HG03139 (cell line): ENCODE measurements around the gene KRTAP22-2.

Experiments
- ATAC-seq: cut with Tn5 transposase; IDR thresholded peaks from one replicate; pipeline ENCODE4 v1.9.1; 2021; ENCODE audit not compliant: unreplicated experiment

Gene KRTAP22-2

GRCh38 chr21:30563630-30564029, 26.6 kb downstream of the KRTAP22-2 start:
- ATAC-seq = no peak

GRCh38 chr21:30563072-30563471, 27.1 kb downstream of the KRTAP22-2 start:
- ATAC-seq = no peak

DNA sequence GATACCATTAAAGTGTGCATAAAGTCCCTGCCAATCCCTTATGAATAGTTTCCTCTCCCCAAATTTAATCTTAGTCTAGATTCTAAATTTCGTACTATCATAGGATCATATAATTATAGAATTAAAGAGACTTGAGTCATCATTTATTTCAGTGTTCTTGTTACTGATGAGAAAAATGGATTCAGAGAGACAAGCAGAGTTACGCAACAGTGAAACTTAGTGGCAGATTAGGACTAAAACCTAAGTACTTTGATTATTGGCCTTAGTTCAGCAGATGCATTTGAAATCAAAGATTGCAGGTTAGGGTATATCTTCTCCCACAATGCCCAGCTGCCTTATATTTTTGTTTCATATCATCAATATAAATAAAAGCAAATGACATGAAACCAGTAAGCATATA, 28.2 kb downstream of the KRTAP22-2 start:
- ATAC-seq = no peak

- no peak for ATAC-seq
Measured at GRCh38 chr21:30561264-30561895, 28.8 kb downstream of the KRTAP22-2 start, which contains the start of gene KRTAP19-7. TSS of gene KRTAP19-7 (minus strand) at chr21:30561314. CDS start at chr21:30561289, 25 bp downstream.

DNA sequence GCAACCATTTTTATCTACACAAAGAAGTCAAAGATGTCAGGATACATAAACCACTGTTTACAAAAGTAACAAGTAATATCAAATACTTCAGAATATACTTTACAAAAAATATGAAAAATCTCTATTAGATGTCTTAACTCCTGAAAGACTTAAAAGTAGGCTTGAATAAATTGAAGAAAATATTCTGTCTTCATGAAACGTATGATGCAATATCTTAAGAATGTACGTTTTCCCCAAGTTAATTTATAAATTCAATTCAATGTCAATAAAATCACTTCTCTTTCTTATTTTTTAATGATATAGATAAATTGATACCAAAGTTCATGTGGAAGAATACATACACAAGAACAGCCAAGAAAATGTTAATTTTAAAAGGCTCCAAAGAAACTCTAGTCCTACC, 35.1 kb downstream of the KRTAP22-2 start:
- no peak for ATAC-seq

DNA sequence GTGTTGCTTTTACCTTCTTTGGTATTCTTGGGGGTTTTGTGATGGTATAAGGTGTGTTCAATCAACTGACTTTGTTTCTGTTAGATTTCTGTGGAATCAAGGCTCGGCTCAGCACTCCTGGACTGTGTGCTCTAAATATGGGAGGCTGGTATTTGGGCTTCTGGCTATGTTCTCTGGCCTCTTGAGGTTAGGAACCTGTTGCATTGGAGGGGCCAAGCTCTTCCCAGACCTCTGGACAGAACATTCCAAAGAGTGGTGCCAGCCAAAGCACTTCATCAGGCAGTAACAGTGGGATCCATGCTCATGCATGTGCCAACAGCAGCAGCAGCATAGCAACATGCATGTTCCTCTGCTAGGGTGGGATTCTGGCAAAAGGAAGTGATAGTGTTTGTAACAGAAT, 37.4 kb downstream of the KRTAP22-2 start:
- ATAC-seq = no peak

DNA sequence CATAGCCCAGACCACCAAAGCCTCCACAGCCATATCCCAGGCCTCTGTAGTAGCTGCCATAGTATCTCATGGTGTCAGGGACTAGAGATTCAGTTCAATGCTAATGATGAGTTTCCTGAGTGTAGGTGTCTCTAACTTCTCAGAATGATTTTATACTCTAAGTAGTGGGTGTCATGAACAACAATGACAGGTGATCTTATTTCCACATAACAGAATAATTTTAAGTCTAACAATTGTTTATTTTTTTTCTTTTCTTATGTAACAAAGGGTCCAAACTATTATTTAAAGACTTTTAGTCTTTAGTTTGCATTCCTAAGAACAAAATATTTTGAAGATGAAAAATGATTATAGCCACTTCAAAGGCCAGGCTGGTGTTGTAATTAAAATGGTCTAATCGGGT, 48.4 kb downstream of the KRTAP22-2 start, which contains the start of gene KRTAP19-6:
TSS of gene KRTAP19-6 (minus strand) at position 101 of the 400 bp plus-strand sequence. CDS start at position 70, 31 bp downstream.
- ATAC-seq = no peak
